Measurements from ENCODE around the gene NEXN. TPM values are rescaled to one million over a fixed set of nuclear protein-coding genes. Genes with fewer than 3 reads are reported as not detected.

The NEXN gene
- total RNA-seq, 2 donors from 2014 or later: 5.7 TPM

DNA sequence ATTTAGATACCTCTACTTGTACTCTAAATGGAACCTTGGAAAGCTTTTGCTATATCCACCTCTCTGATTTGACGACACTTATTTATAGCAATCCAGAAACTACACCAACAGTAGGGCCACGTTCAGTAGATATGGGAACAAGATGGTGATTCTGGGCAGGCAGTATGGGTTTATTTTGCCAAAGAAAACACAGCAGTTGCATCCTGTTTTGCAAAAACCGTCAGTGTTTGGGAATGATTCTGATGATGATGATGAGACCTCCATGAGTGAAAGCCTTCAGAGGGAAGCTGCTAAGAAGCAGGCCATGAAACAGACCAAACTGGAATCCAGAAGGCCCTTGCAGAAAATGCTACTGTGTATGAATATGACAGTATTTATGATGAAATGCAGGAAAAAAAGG, 41.5 kb upstream of the NEXN start:
- H3K4me3 Mint-ChIP-seq: no peak overlapping the region
- H3K27me3 ChIP-seq (ENCODE audit: control insufficient read depth, insufficient read depth, low read length, poor library complexity, severe bottlenecking): no peaks in the 10 kb centered on the region
- H3K27me3 Mint-ChIP-seq (ENCODE audit: insufficient read depth): no peaks in the 10 kb centered on the region
- H3K4me3 ChIP-seq (ENCODE audit: low read length): no peak overlapping the region
- no peak for DNase-seq
- H3K36me3 ChIP-seq (ENCODE audit: control insufficient read depth, insufficient read depth, low read length): peaks cover 13% of the 10 kb centered on the region
- no peak overlapping the region for H3K9ac ChIP-seq (ENCODE audit: extremely low read depth, low read length, poor library complexity, severe bottlenecking)
- no peaks in the 10 kb centered on the region for H3K4me1 ChIP-seq (ENCODE audit: control insufficient read depth, insufficient read depth, low read length)
- H3K27ac Mint-ChIP-seq: no peak overlapping the region
- H3K27ac ChIP-seq (ENCODE audit: low read depth, low read length): no peak overlapping the region
- H3K9me3 ChIP-seq (ENCODE audit: control insufficient read depth, low read length): no peaks in the 10 kb centered on the region
- 93 to 100% methylated on average over 1 to 3 of the region's 3 CpGs for WGBS, 2 experiments (ENCODE audit: insufficient coverage in 1 of 2, insufficient read length in 1 of 2)
- peaks cover 4% of the 10 kb centered on the region for H3K36me3 Mint-ChIP-seq (ENCODE audit: low read depth)
- H3K9me3 Mint-ChIP-seq: no peaks in the 10 kb centered on the region
- TF ChIP-seq, protein P1, sequence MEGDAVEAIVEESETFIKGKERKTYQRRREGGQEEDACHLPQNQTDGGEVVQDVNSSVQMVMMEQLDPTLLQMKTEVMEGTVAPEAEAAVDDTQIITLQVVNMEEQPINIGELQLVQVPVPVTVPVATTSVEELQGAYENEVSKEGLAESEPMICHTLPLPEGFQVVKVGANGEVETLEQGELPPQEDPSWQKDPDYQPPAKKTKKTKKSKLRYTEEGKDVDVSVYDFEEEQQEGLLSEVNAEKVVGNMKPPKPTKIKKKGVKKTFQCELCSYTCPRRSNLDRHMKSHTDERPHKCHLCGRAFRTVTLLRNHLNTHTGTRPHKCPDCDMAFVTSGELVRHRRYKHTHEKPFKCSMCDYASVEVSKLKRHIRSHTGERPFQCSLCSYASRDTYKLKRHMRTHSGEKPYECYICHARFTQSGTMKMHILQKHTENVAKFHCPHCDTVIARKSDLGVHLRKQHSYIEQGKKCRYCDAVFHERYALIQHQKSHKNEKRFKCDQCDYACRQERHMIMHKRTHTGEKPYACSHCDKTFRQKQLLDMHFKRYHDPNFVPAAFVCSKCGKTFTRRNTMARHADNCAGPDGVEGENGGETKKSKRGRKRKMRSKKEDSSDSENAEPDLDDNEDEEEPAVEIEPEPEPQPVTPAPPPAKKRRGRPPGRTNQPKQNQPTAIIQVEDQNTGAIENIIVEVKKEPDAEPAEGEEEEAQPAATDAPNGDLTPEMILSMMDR (conservative IDR thresholded peaks at IDR 0.05): no peak
- no peaks in the 10 kb centered on the region for H3K4me1 Mint-ChIP-seq

- no peaks in the 10 kb centered on the region for H3K27me3 ChIP-seq (ENCODE audit: control insufficient read depth, insufficient read depth, low read length, poor library complexity, severe bottlenecking)
- peaks cover 4% of the 10 kb centered on the region for H3K36me3 Mint-ChIP-seq (ENCODE audit: low read depth)
- no peak overlapping the region for H3K9ac ChIP-seq (ENCODE audit: extremely low read depth, low read length, poor library complexity, severe bottlenecking)
- H3K27ac ChIP-seq (ENCODE audit: low read depth, low read length): no peak overlapping the region
- peaks cover 13% of the 10 kb centered on the region for H3K36me3 ChIP-seq (ENCODE audit: control insufficient read depth, insufficient read depth, low read length)
- H3K4me3 Mint-ChIP-seq: no peak overlapping the region
- 84 to 95% methylated on average over 6 to 9 of the region's 9 CpGs for WGBS, 2 experiments (ENCODE audit: insufficient coverage in 1 of 2, insufficient read length in 1 of 2)
- H3K4me3 ChIP-seq (ENCODE audit: low read length): no peak overlapping the region
- no peaks in the 10 kb centered on the region for H3K27me3 Mint-ChIP-seq (ENCODE audit: insufficient read depth)
- DNase-seq: no peak
- TF ChIP-seq, protein P1 (conservative IDR thresholded peaks at IDR 0.05): no peak
- no peaks in the 10 kb centered on the region for H3K4me1 ChIP-seq (ENCODE audit: control insufficient read depth, insufficient read depth, low read length)
- H3K27ac Mint-ChIP-seq: no peak overlapping the region
- H3K9me3 Mint-ChIP-seq: no peaks in the 10 kb centered on the region
- H3K4me1 Mint-ChIP-seq: no peaks in the 10 kb centered on the region
- no peaks in the 10 kb centered on the region for H3K9me3 ChIP-seq (ENCODE audit: control insufficient read depth, low read length)
Measured at GRCh38 chr1:77847621-77848080, 40.8 kb upstream of the NEXN start.

- DNase-seq: no peak
- H3K9ac ChIP-seq (ENCODE audit: extremely low read depth, low read length, poor library complexity, severe bottlenecking): no peak overlapping the region
- no peak overlapping the region for H3K4me3 ChIP-seq (ENCODE audit: low read length)
- H3K36me3 ChIP-seq (ENCODE audit: control insufficient read depth, insufficient read depth, low read length): peaks cover 5% of the 10 kb centered on the region
- H3K27ac ChIP-seq (ENCODE audit: low read depth, low read length): no peak overlapping the region
- TF ChIP-seq, protein P1 (conservative IDR thresholded peaks at IDR 0.05): no peak
- Mint-ChIP-seq H3K36me3 (ENCODE audit: low read depth) (peaks cover 24% of the 10 kb centered on the region), H3K27ac (no peak overlapping the region), H3K27me3 (ENCODE audit: insufficient read depth) (no peaks in the 10 kb centered on the region), H3K4me1 (no peaks in the 10 kb centered on the region), H3K4me3 (no peak overlapping the region), H3K9me3 (peaks cover 12% of the 10 kb centered on the region)
- 89% methylated on average over 1 of the region's 1 CpG; no CpG with 5 or more reads in 1 of the 2 experiments for WGBS, 2 experiments (ENCODE audit: insufficient coverage in 1 of 2, insufficient read length in 1 of 2)
- peaks cover 3% of the 10 kb centered on the region for H3K9me3 ChIP-seq (ENCODE audit: control insufficient read depth, low read length)
- H3K27me3 ChIP-seq (ENCODE audit: control insufficient read depth, insufficient read depth, low read length, poor library complexity, severe bottlenecking): no peaks in the 10 kb centered on the region
- no peaks in the 10 kb centered on the region for H3K4me1 ChIP-seq (ENCODE audit: control insufficient read depth, insufficient read depth, low read length)
Measured at GRCh38 chr1:77850082-77850481, 38.3 kb upstream of the NEXN start.
